ENCODE data around the gene ZNF445.
"Not testable (repeated sequence)": the region's sequence is repeated elsewhere in the genome, so short reads cannot be mapped to it uniquely, and the experiment has no call there.

Gene ZNF445

GRCh38 chr3:44434834-44435510, 42.5 kb downstream of the ZNF445 start:
- DNase-seq (ENCODE audit: low spot score) = no peak

- no peak for DNase-seq (ENCODE audit: low spot score)
Measured at GRCh38 chr3:44430466-44430865, 47.0 kb downstream of the ZNF445 start.

GRCh38 chr3:44429459-44429858, 48.0 kb downstream of the ZNF445 start:
- no peak for DNase-seq (ENCODE audit: low spot score)

- DNase-seq (ENCODE audit: low spot score) = no peak
Measured at GRCh38 chr3:44428910-44429309, 48.6 kb downstream of the ZNF445 start.

GRCh38 chr3:44427683-44428082, 49.8 kb downstream of the ZNF445 start:
- no peak for DNase-seq (ENCODE audit: low spot score)

- DNase-seq (ENCODE audit: low spot score) = no peak
Measured at GRCh38 chr3:44424758-44425157, 52.7 kb downstream of the ZNF445 start.

GRCh38 chr3:44421280-44421679, 56.2 kb downstream of the ZNF445 start:
- DNase-seq (ENCODE audit: low spot score) = no peak

- DNase-seq (ENCODE audit: low spot score) = no peak
Measured at GRCh38 chr3:44420676-44421075, 56.8 kb downstream of the ZNF445 start.

- no peak for DNase-seq (ENCODE audit: low spot score)
Measured at GRCh38 chr3:44419923-44420650, 57.4 kb downstream of the ZNF445 start.

- no peak for DNase-seq (ENCODE audit: low spot score)
Measured at GRCh38 chr3:44419116-44419922, 58.2 kb downstream of the ZNF445 start.

GRCh38 chr3:44418549-44418948, 58.9 kb downstream of the ZNF445 start:
- no peak for DNase-seq (ENCODE audit: low spot score)

GRCh38 chr3:44418118-44418517, 59.4 kb downstream of the ZNF445 start:
- DNase-seq (ENCODE audit: low spot score) = not testable (repeated sequence)

GRCh38 chr3:44416031-44417030, 61.1 kb downstream of the ZNF445 start:
- DNase-seq (ENCODE audit: low spot score) = no peak

GRCh38 chr3:44415421-44415820, 62.0 kb downstream of the ZNF445 start:
- DNase-seq (ENCODE audit: low spot score) = no peak

GRCh38 chr3:44414517-44415090, 62.9 kb downstream of the ZNF445 start:
- DNase-seq (ENCODE audit: low spot score) = no peak

GRCh38 chr3:44412365-44412764, 65.1 kb downstream of the ZNF445 start:
- DNase-seq (ENCODE audit: low spot score) = no peak

GRCh38 chr3:44411031-44411645, 66.3 kb downstream of the ZNF445 start:
- no peak for DNase-seq (ENCODE audit: low spot score)

GRCh38 chr3:44409640-44410410, 67.6 kb downstream of the ZNF445 start:
- DNase-seq (ENCODE audit: low spot score) = no peak

- no peak for DNase-seq (ENCODE audit: low spot score)
Measured at GRCh38 chr3:44402548-44402947, 74.9 kb downstream of the ZNF445 start.

- no peak for DNase-seq (ENCODE audit: low spot score)
Measured at GRCh38 chr3:44400771-44401170, 76.7 kb downstream of the ZNF445 start.
